Medulla oblongata (tissue), 1 donor: Measurements from ENCODE around the gene PNMT.
"Not testable (repeated sequence)": the region's sequence is repeated elsewhere in the genome, so short reads cannot be mapped to it uniquely, and the experiment has no call there.

ENCODE experiments used
- DNase-seq: peaks from one replicate; pipeline ENCODE4 v3.0.0-alpha.2; 2015; ENCODE audit errors: extremely low spot score

PNMT gene

DNA sequence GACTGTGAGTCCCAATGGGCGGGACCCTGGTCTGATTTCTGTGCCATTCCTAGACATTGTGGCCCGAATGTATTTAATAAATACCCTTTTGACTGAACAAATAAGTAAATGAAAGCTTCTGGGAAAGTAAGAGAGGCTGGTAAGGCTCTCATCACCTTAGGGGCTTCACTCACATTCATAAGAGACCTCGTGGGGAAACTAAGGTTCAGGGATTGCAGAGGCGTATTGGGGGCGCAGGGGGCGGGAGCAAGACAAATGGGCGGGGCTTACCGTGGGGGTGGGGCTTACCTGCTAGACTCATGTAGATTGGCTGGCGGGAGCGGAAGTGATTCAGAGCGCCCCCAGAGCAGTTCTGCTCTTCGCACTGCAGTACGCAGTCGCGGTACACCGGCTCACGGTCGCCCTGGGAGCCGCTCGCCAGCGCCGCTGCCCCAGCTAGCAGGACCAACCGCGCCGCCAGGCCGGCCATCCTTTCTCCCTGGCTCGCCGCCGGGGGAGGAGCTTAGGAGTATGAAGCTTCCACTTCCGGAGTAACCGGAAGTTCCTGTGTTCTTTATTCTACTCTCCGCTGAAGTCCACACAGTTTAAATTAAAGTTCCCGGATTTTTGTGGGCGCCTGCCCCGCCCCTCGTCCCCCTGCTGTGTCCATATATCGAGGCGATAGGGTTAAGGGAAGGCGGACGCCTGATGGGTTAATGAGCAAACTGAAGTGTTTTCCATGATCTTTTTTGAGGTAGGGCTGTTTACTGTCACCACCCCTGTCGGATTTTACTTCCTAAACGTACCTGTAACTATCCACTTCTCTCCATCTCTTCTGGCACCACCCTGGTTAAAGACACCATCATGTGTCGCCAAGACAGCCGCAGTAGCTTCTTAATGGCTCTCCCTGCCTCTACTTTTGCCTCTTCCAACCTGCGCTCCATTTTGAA is 19.6 kb downstream of the PNMT start, which contains the start of gene PGAP3:
TSS of gene PGAP3 (minus strand) at position 512 of the 929 bp plus-strand sequence. CDS start at position 469, 43 bp downstream.
- peak; percentile 95 for DNase-seq

DNA sequence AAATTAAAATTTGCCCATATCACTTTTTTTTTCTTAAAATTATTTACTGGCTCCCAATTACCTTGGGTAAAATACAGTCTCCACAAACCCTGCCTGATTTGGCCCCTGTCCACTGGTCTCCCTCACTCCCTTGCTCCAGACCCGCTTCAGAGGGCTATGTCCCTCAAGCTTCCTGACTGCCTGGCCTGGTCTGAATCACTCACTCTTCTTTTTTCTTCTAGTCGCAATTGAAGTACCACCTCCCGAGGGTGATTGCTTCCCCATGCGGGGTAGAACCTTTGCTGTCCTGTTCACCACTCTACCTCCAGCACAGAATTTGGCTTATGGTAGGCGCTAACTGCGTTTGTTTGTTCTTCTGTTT is 20.2 kb downstream of the PNMT start:
- DNase-seq: no peak

DNA sequence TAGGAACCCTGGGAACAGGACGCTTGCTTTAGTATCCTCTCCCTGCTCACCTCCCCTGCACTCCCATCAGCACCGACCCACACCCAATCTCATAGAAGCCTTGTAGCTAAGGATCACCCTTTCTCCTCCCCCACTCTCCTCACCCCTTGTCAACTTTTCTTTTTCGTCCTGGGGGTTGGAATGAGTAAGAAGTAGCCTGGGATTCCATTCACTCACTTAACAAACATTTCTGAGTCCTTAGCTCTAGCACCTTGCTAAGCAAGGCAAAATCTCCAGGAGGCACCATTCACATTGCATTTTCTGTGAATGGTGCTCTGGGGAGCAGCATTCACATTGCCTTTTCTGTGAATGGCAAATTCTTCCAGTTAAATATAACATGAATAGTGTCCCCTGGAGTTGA is 20.7 kb downstream of the PNMT start:
- no peak for DNase-seq

DNA sequence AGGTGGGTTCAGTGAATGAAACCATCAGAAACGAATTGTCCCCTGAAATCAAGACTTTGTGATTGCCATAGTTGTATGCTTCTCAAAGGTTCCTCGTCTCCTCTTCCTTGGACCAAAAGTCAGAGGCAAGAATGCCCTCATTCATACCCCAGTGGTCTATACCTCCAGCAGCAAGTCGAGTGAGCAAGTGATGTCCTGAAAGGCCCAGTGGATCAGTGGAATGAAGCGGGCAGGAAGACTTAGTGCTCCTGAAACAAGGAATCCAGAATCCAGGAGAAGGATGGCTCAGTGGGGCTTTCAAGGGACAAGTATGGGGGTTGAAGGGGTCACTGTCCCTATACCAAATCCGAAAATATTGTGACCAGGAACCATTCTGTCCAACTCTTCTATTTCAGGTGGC is 26.3 kb downstream of the PNMT start:
- DNase-seq: no peak

DNA sequence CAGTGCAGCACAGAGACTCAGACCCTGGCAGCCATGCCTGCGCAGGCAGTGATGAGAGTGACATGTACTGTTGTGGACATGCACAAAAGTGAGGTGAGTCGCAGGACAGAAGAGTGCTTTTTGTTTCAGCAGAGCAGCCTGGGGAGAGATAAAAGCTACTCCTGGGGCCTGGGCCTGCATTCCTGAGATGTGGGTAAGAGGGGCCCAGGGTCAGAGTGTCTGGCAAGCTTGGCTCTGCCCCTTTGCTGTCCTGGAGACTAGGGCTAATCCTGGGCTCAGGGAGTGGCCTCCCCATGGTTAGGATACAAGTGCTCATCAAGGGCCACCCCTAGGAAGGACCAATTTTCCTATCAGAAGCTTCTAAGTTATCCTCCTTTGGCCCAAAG is 26.8 kb downstream of the PNMT start:
- no peak for DNase-seq

DNA sequence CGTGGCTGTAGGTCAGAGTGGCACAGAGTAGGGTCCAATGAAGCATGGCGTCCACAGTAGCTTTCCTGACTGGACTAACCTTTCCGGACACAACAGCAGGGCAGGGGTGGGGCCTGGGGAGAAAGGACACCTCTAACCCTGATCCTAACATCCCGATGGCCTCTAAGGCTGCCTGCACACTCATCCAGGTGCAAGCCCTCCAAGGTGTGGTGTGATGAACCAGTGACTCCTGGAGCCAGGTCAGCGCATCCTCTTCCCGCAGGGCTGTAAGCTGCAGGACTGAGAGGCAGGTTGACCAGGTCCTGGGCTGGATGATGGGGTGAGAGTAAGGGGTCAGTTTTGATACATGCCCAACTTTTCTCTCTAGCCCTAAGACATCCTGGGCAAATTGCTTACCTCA is 28.5 kb downstream of the PNMT start:
- no peak for DNase-seq

DNA sequence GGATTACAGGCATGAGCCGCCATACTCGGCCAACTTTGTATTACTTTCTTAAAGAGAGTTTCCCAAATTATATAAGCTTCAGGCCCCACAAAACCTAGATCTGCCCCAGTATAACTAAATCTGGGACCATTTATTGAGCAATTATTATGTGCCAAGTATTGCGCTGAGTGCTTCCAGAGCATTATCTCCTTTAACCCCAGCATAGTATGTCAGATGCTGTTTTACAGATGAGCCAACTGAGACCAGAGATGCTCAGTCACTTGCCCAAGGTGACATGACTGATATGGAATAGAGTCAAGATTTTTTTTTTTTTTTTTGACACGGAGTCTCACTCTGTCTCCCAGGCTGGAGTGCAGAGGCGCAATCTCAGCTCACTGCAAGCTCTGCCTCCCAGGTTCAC is 29.7 kb downstream of the PNMT start:
- DNase-seq: no peak

DNA sequence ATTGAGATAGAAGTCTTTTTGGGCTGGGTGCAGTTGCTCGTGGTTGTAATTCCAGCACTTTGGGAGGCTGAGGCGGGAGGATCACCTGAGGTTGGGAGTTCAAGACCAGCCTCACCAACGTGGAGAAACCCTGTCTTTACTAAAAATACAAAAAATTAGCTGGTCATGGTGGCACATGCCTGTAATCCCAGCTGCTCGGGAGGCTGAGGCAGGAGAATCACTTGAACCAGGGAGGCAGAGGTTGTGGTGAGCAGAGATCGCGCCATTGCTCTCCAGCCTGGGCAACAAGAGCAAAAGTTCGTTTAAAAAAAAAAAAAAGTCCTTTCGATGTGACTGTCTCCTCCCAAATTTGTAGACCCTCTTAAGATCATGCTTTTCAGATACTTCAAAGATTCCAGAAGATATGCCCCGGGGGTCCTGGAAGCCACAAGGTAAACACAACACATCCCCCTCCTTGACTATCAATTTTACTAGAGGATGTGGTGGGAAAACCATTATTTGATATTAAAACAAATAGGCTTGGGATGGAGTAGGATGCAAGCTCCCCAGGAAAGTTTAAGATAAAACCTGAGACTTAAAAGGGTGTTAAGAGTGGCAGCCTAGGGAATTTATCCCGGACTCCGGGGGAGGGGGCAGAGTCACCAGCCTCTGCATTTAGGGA is 31.0 kb downstream of the PNMT start:
- DNase-seq: not testable (repeated sequence)

DNA sequence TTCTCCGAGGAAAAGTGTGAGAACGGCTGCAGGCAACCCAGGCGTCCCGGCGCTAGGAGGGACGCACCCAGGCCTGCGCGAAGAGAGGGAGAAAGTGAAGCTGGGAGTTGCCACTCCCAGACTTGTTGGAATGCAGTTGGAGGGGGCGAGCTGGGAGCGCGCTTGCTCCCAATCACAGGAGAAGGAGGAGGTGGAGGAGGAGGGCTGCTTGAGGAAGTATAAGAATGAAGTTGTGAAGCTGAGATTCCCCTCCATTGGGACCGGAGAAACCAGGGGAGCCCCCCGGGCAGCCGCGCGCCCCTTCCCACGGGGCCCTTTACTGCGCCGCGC is 31.5 kb downstream of the PNMT start, which contains the start of gene ERBB2:
TSS of gene ERBB2 (plus strand) at position 247 of the 330 bp plus-strand sequence. CDS start 175 bp downstream, outside the sequence.
- peak; percentile 50 for DNase-seq

DNA sequence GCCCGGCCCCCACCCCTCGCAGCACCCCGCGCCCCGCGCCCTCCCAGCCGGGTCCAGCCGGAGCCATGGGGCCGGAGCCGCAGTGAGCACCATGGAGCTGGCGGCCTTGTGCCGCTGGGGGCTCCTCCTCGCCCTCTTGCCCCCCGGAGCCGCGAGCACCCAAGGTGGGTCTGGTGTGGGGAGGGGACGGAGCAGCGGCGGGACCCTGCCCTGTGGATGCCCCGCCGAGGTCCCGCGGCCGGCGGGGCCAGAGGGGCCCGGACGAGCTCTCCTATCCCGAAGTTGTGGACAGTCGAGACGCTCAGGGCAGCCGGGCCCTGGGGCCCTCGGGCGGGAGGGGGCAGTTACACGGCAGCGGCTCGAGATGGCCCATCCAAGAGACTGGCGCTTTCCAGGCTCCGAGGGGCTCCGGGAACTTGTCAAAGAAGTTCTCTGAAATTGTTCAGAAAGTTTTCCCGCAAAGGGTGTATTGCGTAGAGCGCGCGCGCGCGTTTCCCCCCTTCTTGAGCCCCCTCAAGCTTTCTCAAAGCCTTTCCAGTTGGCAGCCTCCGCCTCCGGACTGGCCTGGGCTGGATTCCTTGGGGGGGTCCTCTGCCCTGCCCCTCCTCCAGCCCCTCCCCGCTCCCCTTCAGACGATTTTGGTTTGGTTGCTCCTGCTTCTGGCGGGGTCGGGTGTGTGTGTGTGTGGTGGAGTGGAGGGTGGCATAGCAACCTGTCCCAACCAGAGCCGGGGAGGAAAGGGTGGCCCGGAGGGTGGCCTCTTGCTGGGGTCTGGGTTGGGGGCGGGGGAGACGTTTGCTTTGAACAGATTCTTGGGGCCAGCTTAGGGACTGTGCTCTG is 32.1 kb downstream of the PNMT start:
- DNase-seq: peak; percentile 10

DNA sequence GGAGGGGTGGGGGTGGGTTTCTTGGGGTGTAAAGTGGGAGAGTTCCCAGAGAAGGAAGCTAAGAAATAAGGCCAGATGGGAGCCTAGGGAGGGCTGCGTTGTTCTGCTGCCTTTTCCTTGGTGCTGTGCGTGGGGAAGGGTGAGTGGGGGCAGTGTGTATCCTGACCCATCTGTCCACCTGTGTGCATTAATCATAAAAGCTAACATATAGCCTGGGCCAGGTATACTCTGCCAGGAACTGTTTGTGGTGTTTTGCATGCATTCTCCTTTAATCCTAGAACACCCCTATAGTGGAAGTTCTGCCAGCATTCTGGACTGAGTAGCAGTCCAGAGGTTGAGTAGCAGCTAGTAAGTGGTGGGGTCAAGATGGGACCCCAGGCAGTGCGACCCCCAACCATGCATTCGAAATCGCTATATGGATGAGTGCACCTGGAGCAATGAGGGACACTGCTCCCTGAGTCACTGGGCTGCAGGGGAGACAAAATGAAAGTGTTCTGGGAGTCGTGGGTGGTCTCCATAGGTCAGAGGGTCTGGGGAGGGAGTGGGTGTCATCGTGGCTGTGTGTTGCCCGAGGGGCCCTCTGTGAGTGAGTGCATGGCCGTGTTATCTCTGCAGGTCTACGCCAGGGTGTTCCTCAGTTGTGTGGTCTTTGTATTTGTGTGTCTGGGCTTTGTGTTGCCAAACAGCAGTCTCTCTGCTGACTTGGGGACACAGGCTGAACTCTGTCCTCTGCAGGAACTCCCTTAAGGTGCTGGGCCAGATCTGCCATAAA is 32.9 kb downstream of the PNMT start:
- no peak for DNase-seq

DNA sequence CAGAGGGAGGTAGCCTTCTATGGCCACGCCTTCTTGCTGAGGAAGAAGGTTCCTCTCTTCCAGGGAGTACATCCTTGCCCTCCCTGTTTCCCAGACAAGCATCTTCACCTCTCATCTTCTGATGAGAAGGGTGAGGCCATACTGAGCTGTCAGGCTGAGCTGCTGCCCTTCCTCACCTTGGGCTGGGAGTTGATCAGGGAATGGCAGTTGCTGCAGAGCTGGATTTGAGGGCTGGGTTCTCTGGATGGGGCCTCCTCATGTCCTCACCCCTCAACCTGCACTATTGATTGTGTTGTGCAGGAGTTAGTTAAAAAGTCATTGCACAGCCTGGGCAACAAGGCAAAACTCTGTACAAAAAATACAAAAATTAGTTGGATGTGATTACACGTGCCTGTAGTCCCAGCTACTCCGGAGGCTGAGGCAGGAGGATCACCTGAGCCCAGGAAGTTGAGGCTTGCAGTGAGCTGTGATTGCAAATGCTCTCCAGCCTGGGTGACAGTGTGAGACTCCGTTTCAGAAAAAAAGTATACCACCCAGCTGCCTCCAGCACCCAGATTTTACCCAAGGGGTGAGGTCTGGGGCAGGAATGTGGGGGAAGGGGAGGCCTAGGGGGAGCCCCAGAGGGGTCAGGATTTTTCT is 33.6 kb downstream of the PNMT start:
- DNase-seq: no peak

DNA sequence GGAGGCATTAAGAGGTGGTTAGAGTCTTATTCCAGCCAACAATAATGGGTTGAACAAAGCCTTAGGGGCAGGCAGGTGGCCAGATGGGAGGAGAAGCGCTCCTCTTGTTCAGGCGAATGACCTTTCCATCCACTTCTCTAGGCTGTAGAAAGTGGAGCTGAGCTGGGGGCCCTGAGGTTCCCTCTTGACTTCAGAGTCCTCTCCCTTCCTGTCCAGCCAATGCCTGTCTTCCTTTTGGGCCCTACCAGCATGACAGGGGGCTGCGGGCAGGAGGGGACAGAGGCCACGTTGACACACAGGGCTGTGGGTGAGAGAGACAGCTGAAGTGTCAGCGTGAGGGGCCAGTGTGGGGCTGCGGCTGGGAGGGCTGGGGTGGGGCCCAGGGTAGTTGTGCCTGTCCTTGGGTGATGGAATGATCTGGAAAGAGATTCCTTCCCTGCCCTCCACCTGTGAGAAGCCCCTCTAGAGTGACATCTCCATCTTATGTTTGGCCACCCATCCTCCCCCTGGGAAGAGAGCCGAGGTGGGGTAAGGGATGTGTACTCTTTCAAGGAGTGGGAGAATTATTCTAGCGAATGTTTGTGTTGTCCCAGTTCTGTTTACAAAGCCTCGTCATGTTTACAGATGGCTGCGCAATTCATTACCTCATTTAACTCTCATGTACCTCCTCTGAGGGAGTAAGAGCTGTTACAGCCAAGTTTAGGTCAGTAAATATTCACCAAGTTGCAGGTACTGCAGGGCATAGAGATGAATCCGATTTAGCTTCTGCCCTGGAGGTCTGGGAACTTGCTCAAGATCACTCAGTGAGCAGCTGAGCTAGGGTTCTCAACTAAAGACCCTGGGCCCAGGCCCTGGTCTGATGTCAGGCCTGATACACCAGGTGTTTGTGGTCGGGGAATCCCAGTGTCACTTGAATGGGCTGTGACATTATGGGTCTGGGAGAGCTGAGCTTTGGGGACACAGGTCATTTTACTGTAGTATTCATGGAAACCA is 34.9 kb downstream of the PNMT start:
- no peak for DNase-seq

DNA sequence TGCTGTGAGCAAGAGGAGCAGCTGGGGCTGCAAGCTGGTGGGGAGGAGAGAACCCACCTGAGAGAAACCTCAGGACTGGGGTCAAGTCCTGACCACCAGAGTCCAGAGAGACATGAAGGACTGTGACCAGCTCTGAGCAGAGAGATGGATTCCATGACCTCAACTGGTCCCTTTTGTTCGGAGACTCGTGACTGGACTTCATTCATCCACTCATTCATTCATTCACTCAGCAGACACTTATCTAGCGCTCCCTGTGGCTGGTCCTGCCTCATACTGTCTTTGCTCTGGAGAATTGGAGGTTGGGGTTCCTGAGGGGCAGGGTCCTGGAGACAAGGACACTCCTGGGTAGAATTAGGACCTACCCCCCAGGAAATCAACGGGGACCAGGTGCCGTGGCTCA is 35.7 kb downstream of the PNMT start:
- no peak for DNase-seq

DNA sequence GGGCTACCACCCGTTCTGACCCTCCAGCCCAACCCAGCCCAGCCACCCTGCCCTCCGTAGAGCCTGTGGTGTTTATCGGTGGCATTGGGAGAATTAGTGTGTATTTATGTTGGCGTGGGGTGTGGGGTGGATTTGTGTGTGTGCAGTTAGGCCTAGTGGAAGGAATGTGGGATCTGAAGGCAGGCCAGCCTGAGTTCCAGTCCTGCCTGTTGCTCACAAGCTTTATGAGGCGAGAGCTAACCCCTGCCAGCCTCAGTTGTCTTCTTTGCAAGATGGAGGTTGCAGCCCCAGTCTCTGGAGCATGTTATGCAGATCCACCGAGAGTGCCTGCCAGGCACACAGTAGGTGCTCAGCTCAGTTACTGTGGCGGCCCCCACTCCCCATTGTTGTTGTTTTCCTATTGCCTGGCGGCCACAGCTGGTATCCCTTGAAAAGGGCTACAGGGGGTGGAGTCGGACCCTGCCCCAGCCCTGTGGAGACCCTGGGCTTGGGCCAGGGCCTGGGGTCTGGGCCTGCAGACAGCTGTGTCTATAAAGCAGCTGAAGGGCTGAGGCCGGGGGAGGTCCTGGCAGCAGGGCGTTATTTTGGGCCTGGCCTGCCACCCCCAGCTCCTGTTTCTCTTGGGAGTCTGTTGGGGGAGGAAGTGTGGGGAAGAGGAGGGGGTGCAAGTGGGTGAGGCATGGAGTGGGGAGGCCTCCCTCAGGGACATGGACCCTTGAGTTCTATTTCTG is 36.7 kb downstream of the PNMT start:
- no peak for DNase-seq

DNA sequence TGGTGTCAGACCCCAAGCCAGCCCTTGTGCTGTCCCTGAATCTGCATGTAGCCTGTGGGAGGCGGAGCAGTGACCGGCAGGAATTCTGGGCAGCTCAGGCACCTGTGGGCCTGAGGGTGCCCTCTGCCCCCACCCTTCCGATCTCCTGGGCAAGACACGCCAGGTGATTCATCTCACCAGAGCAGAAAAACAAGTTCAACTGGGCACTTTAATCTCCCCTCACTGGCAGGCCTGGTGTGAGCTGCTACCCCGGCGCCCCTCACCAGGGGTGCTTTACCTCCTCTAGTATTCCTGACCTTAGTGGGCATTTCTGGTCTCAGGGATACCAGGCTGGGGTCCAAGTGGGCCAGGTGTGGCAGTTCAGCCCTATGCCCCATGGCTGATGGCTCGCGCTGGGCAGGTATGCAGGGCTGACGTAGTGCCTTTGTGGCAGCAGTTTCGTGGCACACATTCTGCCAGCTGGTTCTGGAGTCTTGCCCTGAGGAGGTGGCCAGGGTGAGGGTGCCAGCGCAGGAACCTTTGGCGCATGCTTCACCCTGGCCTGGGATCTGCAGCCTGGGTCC is 37.6 kb downstream of the PNMT start:
- no peak for DNase-seq

DNA sequence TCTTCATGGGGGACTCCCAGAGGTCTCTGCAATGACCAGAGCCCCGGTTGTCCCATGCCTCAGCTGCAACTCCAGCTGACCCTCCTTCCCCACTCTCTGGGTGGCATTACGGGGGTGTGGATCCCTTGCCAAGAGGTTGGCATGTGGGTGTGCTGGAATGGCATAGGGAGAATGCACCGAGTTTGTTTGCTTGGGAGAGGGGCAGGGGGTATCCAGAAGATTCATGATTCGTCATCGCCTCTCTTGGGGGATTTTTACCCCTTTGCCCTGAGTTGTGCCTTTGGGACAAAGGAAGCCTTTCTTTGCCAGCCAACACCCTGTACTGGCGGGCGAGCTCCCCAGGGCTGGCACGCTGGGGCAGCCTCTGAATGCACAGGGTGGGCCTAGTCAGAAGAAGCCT is 38.1 kb downstream of the PNMT start:
- DNase-seq: no peak

DNA sequence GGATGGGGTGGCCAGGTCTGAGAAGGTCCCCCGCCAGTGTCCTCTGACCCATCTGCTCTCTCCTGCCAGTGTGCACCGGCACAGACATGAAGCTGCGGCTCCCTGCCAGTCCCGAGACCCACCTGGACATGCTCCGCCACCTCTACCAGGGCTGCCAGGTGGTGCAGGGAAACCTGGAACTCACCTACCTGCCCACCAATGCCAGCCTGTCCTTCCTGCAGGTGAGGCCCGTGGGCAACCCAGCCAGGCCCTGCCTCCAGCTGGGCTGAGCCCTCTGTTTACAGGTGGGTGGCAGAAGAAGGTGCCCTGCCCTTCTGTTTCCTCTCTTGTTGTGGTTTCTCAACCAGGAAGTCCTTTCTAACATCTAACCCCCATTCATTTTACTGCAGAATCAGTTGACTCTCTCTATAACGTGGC is 38.7 kb downstream of the PNMT start:
- DNase-seq: no peak
